NT2/D1 (cell line): ENCODE data around the gene RBFOX2.

ENCODE experiments used
- SUZ12 ChIP-seq: IDR thresholded peaks from 2 replicates; pipeline ENCODE4 v1.6.1; 2011; ENCODE audit not compliant: insufficient read length, insufficient read depth; ENCODE audit errors: extremely low read depth
- ZNF274 ChIP-seq: IDR thresholded peaks from 2 replicates; pipeline ENCODE4 v1.6.1; 2011; ENCODE audit warnings: mild to moderate bottlenecking, low read depth, low read length

DNA sequence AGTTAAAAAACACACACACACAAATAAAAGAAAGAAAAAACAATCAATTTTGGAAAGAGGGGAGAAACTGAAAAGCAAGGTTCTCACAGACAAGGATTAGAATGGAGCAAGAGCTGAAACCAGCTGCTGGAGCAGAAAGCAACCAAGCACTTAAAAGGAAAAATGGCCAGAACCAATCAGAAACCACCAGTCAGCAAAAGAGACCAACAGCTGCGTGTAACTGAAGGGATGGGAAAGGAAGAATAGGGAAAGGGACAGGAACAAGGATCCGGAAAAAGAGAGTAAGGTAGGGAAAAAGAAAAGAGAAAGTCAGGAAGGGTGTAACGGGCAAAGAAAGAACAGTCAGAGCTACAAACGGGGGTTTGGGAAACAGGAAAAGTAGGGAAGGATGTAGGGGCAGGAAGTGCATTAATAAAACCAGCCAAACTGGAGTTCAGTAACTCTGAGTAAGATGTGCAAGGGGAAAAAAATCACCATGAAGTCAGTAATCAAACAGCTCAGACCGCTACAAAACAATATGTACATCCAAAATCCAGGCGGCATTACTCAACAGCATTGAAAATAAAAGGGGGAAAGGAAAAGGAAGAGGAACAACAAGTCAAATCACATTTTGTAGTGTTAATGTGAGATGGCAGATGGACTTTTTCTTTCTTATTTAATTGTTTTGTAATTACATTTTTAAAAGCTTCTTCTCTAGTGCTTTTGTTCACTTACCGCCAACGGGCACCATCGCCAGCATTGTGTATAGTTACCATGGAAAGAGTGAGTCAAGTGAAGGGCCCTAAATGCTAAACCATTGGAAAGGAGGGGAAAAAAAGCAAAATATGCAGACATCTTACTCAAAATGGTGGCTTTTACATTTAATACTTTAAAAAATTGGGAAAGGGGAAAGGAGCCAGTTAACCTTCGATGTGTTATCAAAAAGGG lies 261.7 kb downstream of the RBFOX2 start:
- TF ChIP-seq SUZ12 (no peak), ZNF274 (no peak)
